Loucy (cell line): ENCODE data around the gene RPS6KA2.

ENCODE experiments used
- CTCF ChIP-seq: fragments of 200-600 bp; sonication (generic); conservative IDR thresholded peaks from 2 replicates; pipeline ENCODE4 v1.5.1; 2014; ENCODE audit warnings: mild to moderate bottlenecking, antibody characterized with exemption, low read length
- EZH2phosphoT487 ChIP-seq: fragments of 200-600 bp; IDR thresholded peaks from 2 replicates; pipeline ENCODE4 v1.6.1; 2018; ENCODE audit warnings: antibody characterized with exemption, mild to moderate bottlenecking, moderate library complexity, borderline replicate concordance

DNA sequence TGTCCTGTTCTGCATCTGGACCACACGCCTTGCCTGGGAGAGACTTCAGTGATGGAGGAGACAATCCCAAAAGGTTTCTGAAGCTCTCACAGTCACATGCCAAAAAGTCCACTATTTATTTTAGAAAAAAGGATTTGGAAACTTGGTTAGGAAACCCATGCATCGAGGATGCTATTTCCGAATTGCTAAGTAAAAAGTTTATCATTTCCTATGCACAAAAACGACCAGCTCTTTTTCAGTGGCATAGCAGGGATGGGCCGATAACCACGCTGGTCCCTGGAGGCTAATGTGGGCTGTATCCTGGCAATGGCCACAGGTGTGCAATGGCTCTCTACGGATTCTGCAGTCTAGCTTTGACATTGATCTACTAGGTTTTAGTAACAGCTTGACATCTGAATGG, 74.5 kb downstream of the RPS6KA2 start:
- TF ChIP-seq CTCF = no peak
- TF ChIP-seq EZH2phosphoT487 = no peak
